ENCODE measurements around the gene SOX30. TPM values are rescaled to one million over a fixed set of nuclear protein-coding genes. Genes with fewer than 3 reads are reported as not detected.

SOX30 gene
- total RNA-seq, 4 donors from 2014 or later, result 0.16 to 0.75 TPM; not detected in 2

DNA sequence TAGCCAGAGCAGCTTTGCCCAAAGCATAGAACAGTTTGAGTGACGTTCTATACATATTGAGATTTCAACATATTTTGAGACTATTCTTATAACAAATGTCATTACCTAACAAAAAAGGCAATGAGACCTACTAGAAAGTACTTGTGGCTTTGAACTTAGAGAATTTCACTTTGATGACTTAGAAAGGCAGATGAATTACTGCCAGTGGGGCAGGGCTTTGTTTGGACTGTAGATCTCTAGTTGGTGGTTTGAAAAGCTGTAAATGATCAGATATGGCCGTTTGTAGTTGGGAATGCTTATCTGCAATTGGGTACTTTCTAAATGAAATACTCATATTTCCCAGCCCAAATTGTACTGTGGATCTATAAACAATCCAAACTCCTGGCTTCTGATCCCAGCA, 28.1 kb downstream of the SOX30 start:
- WGBS, 2 donors (ENCODE audit: low coverage in 1 of 2), result 37 to 40% methylated on average over 2 of the region's 2 CpGs
- TF ChIP-seq EP300 (IDR thresholded peaks at IDR 0.05; ENCODE audit: low read depth) (no peak), POLR2AphosphoS5 (IDR thresholded peaks at IDR 0.05) (no peak), POLR2A (IDR thresholded peaks at IDR 0.05) (no peak)
- TF ChIP-seq, protein P1, sequence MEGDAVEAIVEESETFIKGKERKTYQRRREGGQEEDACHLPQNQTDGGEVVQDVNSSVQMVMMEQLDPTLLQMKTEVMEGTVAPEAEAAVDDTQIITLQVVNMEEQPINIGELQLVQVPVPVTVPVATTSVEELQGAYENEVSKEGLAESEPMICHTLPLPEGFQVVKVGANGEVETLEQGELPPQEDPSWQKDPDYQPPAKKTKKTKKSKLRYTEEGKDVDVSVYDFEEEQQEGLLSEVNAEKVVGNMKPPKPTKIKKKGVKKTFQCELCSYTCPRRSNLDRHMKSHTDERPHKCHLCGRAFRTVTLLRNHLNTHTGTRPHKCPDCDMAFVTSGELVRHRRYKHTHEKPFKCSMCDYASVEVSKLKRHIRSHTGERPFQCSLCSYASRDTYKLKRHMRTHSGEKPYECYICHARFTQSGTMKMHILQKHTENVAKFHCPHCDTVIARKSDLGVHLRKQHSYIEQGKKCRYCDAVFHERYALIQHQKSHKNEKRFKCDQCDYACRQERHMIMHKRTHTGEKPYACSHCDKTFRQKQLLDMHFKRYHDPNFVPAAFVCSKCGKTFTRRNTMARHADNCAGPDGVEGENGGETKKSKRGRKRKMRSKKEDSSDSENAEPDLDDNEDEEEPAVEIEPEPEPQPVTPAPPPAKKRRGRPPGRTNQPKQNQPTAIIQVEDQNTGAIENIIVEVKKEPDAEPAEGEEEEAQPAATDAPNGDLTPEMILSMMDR (IDR thresholded peaks at IDR 0.05), result no peak

GRCh38 chr5:157620776-157621175, 31.5 kb downstream of the SOX30 start:
- Histone ChIP-seq H3K27me3 (no peaks in the 10 kb centered on the region), H3K27ac (no peak overlapping the region), H3K36me3 (no peaks in the 10 kb centered on the region), H3K4me3 (no peak overlapping the region), H3K9me3 (peaks cover 0 to 3% of the 10 kb centered on the region in 2 donors), H3K4me1 (peaks cover 0 to 6% (median 0%) of the 10 kb centered on the region in 4 donors)
- DNase-seq, result no peak
- in situ Hi-C loops (cut with MboI; ENCODE audit: low pct_ligation_motif_present in 1 of 4, low pct_unique_long_range_greater_than_20kb in 1 of 4, low sequenced_read_pairs in 3 of 4) (no loop called here), intact Hi-C loops (cut with DNase I; ENCODE audit: low total_unique reads) (no loop called here)
- TF ChIP-seq POLR2A (IDR thresholded peaks at IDR 0.05), result no peak
- TF ChIP-seq EP300 (IDR thresholded peaks at IDR 0.05; ENCODE audit: low read depth), result no peak
- TF ChIP-seq POLR2AphosphoS5 (IDR thresholded peaks at IDR 0.05), result no peak
- TF ChIP-seq, protein P1 (IDR thresholded peaks at IDR 0.05), result no peak

More for the DNA sequence above, 28.1 kb downstream of the SOX30 start:
- H3K4me1 ChIP-seq, result peaks cover 0 to 6% (median 0%) of the 10 kb centered on the region in 4 donors
- in situ Hi-C loops (cut with MboI; ENCODE audit: low pct_ligation_motif_present in 1 of 4, low pct_unique_long_range_greater_than_20kb in 1 of 4, low sequenced_read_pairs in 3 of 4), result no loop called here
- no peak overlapping the region for H3K4me3 ChIP-seq
- no peak overlapping the region for H3K27ac ChIP-seq
- no peak for DNase-seq
- intact Hi-C loops (cut with DNase I; ENCODE audit: low total_unique reads), result no loop called here
- H3K9me3 ChIP-seq, result peaks cover 0 to 3% of the 10 kb centered on the region in 2 donors
- H3K27me3 ChIP-seq, result no peaks in the 10 kb centered on the region
- H3K36me3 ChIP-seq, result no peaks in the 10 kb centered on the region

DNA sequence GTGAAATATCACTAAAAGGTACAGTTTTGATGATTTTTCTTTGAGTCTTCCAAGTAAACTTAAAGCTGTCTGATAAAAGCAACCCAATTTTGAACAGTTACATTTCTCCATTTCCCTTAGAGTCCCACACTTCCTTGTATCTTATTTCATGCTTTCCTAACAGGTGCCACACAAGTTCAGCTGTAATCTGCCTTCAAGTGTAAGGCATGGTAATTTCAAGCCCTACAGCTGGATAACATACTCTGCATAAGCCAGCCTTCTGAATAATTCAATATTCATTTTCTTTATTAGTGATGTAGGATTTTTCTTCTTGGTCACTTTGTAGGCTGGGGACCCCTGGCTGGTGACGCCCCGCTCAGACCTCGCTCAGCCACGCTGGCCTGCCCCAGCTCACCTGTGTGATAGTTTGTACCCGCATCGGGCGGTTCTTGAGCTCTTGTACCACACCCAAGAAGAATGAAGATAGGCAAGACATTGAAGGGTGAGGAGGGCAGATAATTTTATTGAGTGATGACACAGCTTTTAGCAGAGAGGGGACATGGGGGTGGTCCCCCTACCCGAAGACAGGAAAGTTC, 34.0 kb downstream of the SOX30 start:
- intact Hi-C loops (cut with DNase I; ENCODE audit: low total_unique reads), result loop anchor here (5.0 kb wide), 1 partner anchor 1564 kb away; no protein-coding TSS in a partner anchor
- WGBS, 2 donors (ENCODE audit: low coverage in 1 of 2), result 94 to 97% methylated on average over 7 to 8 of the region's 8 CpGs

GRCh38 chr5:157616785-157617184, 35.5 kb downstream of the SOX30 start:
- no peak for DNase-seq
- intact Hi-C loops (cut with DNase I; ENCODE audit: low total_unique reads) (loop anchor here (5.0 kb wide), 1 partner anchor 1566 kb away; no protein-coding TSS in a partner anchor), in situ Hi-C loops (cut with MboI; ENCODE audit: low pct_ligation_motif_present in 1 of 4, low pct_unique_long_range_greater_than_20kb in 1 of 4, low sequenced_read_pairs in 3 of 4) (no loop called here)
- H3K9me3 ChIP-seq, result no peaks in the 10 kb centered on the region
- H3K27me3 ChIP-seq, result no peaks in the 10 kb centered on the region
- H3K36me3 ChIP-seq, result no peaks in the 10 kb centered on the region
- peaks cover 0 to 11% (median 0%) of the 10 kb centered on the region in 4 donors for H3K4me1 ChIP-seq
- TF ChIP-seq POLR2AphosphoS5 (IDR thresholded peaks at IDR 0.05) (no peak), POLR2A (IDR thresholded peaks at IDR 0.05) (no peak), EP300 (IDR thresholded peaks at IDR 0.05; ENCODE audit: low read depth) (no peak)
- TF ChIP-seq, protein P1 (IDR thresholded peaks at IDR 0.05), result no peak
- WGBS, 2 donors (ENCODE audit: low coverage in 1 of 2), result 83% methylated on average over 4 of the region's 4 CpGs; no CpG with 5 or more reads in 1 of the 2 donors
- H3K4me3 ChIP-seq, result no peak overlapping the region
- H3K27ac ChIP-seq, result no peak overlapping the region

More for the DNA sequence above, 34.0 kb downstream of the SOX30 start:
- Histone ChIP-seq H3K36me3 (no peaks in the 10 kb centered on the region), H3K4me3 (no peak overlapping the region), H3K4me1 (peaks cover 0 to 3% (median 0%) of the 10 kb centered on the region in 4 donors), H3K27me3 (no peaks in the 10 kb centered on the region), H3K27ac (no peak overlapping the region), H3K9me3 (peaks cover 0 to 3% of the 10 kb centered on the region in 2 donors)
- in situ Hi-C loops (cut with MboI; ENCODE audit: low pct_ligation_motif_present in 1 of 4, low pct_unique_long_range_greater_than_20kb in 1 of 4, low sequenced_read_pairs in 3 of 4), result no loop called here
- no peak for DNase-seq
- no peak for TF ChIP-seq EP300 (IDR thresholded peaks at IDR 0.05; ENCODE audit: low read depth)
- TF ChIP-seq POLR2AphosphoS5 (IDR thresholded peaks at IDR 0.05), result no peak
- TF ChIP-seq POLR2A (IDR thresholded peaks at IDR 0.05), result no peak
- TF ChIP-seq, protein P1 (IDR thresholded peaks at IDR 0.05), result no peak

Data from transverse colon (tissue), 4 donors.